GM12878 (cell line): Measurements from ENCODE around the gene STEAP4. TPM values are rescaled to one million over a fixed set of nuclear protein-coding genes. Genes with fewer than 3 reads are reported as not detected.

Experiments used
- ATAC-seq: fragments of 200-7000 bp; cut with Tn5 transposase; 3 replicates; pipeline ENCODE4 v1.9.1; 2020; ENCODE audit warnings: mild to moderate bottlenecking, moderate library complexity
- BruUV-seq: library from RNA; stranded (reverse); fragments of 400-500 nt; replicated peaks from 2 replicates; lab custom pipeline; 2021; lab: Mats Ljungman, UMichigan
- CTCF ChIA-PET: fragments of 300-600 bp; sonication (Branson Sonifier 250); formaldehyde crosslinking; extraction: SDS; loops from one replicate; lab custom pipeline; 2021; ENCODE audit warnings: inconsistent platforms; lab: Yijun Ruan, JAX
- POLR2A ChIA-PET: fragments of 350-600 bp; formaldehyde crosslinking; extraction: SDS; loops from one replicate; lab custom pipeline; 2021; ENCODE audit warnings: inconsistent platforms; lab: Charles Lee
- RAD21 ChIA-PET: fragments of 300-600 bp; sonication (Branson Sonifier 250); formaldehyde crosslinking; loops from one replicate; lab custom pipeline; 2023; ENCODE audit warnings: antibody characterized with exemption; ENCODE audit not compliant: unreplicated experiment; lab: Charles Lee
- SMC1A ChIA-PET: fragments of 300-600 bp; sonication (Branson Sonifier 250); formaldehyde crosslinking; loops from one replicate; lab custom pipeline; 2023; ENCODE audit not compliant: unreplicated experiment, uncharacterized antibody; lab: Charles Lee
- DNase-seq: peaks from one replicate; pipeline ENCODE4 v3.0.0-alpha.2; 2011; ENCODE audit warnings: low read depth, low spot score
- FAIRE-seq: peaks from 3 replicates; lab custom pipeline; 2011; peaks lifted over from hg19 to GRCh38; lab: Jason Lieb, UNC
- H2AFZ ChIP-seq: 2 replicates; pipeline ENCODE4 v1.6.0; 2011; ENCODE audit warnings: low read depth, low read length, control low read depth; ENCODE audit not compliant: control insufficient read depth
- H3K27ac ChIP-seq: 2 replicates; pipeline ENCODE4 v1.5.1; 2011; ENCODE audit warnings: control low read depth; ENCODE audit not compliant: control insufficient read depth, insufficient read depth
- H3K27me3 ChIP-seq, 2 experiments: replicated peaks in 1 of 2; 2 replicates each; pipeline versions ENCODE4 v1.6.0 to v1.6.1; 2011; ENCODE audit warnings: low read length in 1 of 2; ENCODE audit not compliant: control insufficient read depth in 2 of 2, insufficient read depth in 2 of 2
- H3K36me3 ChIP-seq, 2 experiments: 2 replicates each; pipeline ENCODE4 v1.5.1; 2011; ENCODE audit warnings: low read length in 1 of 2; ENCODE audit not compliant: control insufficient read depth in 2 of 2, insufficient read depth in 2 of 2
- H3K4me1 ChIP-seq: 2 replicates; pipeline ENCODE4 v1.6.1; 2011; ENCODE audit warnings: mild to moderate bottlenecking, low read length, moderate library complexity, mixed read lengths; ENCODE audit not compliant: control insufficient read depth, insufficient read depth
- H3K4me2 ChIP-seq: 2 replicates; pipeline ENCODE4 v1.6.0; 2011; ENCODE audit warnings: control low read depth; ENCODE audit not compliant: control insufficient read depth, insufficient read depth
- H3K4me3 ChIP-seq: fragments of 200-600 bp; sonication (generic); 2 replicates; pipeline ENCODE4 v1.5.1; 2016
- H3K79me2 ChIP-seq: 2 replicates; pipeline ENCODE4 v1.6.0; 2011; ENCODE audit warnings: low read length; ENCODE audit not compliant: control insufficient read depth, insufficient read depth
- H3K9ac ChIP-seq: 2 replicates; pipeline ENCODE4 v1.8.0; 2011; ENCODE audit warnings: low read length, control low read depth, mixed read lengths; ENCODE audit not compliant: control insufficient read depth, insufficient read depth
- H3K9me3 ChIP-seq: replicated peaks from 3 replicates; pipeline ENCODE4 v1.5.1; 2011; ENCODE audit warnings: mild to moderate bottlenecking, low read length; ENCODE audit not compliant: control insufficient read depth, insufficient read depth
- H4K20me1 ChIP-seq: 2 replicates; pipeline ENCODE4 v1.6.0; 2011; ENCODE audit not compliant: control insufficient read depth, insufficient read depth
- ATF7 ChIP-seq: fragments of 450-650 bp; IDR thresholded peaks from 2 replicates; pipeline ENCODE4 v1.6.1; 2016; ENCODE audit warnings: low read depth, mild to moderate bottlenecking
- CREM ChIP-seq: IDR thresholded peaks from 2 replicates; pipeline ENCODE4 v1.6.1; 2014; ENCODE audit warnings: antibody characterized with exemption, low read depth
- MYB ChIP-seq: fragments of 150-350 bp; IDR thresholded peaks from 2 replicates; pipeline ENCODE4 v1.6.1; 2014; ENCODE audit warnings: mild to moderate bottlenecking, low read depth, low read length, borderline replicate concordance
- PBX3 ChIP-seq: IDR thresholded peaks from 2 replicates; pipeline ENCODE4 v1.6.1; 2011; ENCODE audit warnings: mild to moderate bottlenecking, low read depth, low read length, moderate library complexity; ENCODE audit not compliant: insufficient replicate concordance
- SMAD5 ChIP-seq: IDR thresholded peaks from 2 replicates; pipeline ENCODE4 v1.6.1; 2016; ENCODE audit warnings: antibody characterized with exemption, low read depth
- TARDBP ChIP-seq: IDR thresholded peaks from 2 replicates; pipeline ENCODE4 v1.6.1; 2016; ENCODE audit warnings: borderline replicate concordance
- ZZZ3 ChIP-seq: IDR thresholded peaks from 2 replicates; pipeline ENCODE4 v1.6.1; 2011; ENCODE audit warnings: low read depth; ENCODE audit not compliant: control insufficient read depth, insufficient read length
- WGBS: methylation state at CpG from one replicate; pipeline ENCODE4 v1.1.6; 2016; ENCODE audit warnings: low lambda C conversion rate; ENCODE audit not compliant: insufficient replicate concordance, insufficient coverage; ENCODE audit errors: missing lambda C conversion rate; 5-methylcytosine and 5-hydroxymethylcytosine counted together
- in situ Hi-C: fragments of 300-500 bp; cut with MboI; formaldehyde crosslinking; loops from 9 replicates; pipeline ENCODE4 v1.14.3; 2018; ENCODE audit warnings: mixed read lengths
- intact Hi-C: fragments of 100-400 bp; cut with micrococcal nuclease; formaldehyde crosslinking; loops from one replicate; pipeline ENCODE4 v1.14.2; 2022; ENCODE audit not compliant: unreplicated experiment
- polyA plus RNA-seq, 11 experiments: library from polyadenylated mRNA; depleted of rRNA in 4 of 11; unstranded in 6 of 11; stranded (reverse) in 5 of 11; fragments of >200 nt; fragmentation: Nextera tagmentation in 4 of 11; fragmentation: Illumina TruSeq in 1 of 11; extraction: Ambion mirVana in 4 of 11; extraction: Trizol in 1 of 11; gene quantifications; 1 replicate in 1 of 11; 2 replicates in 10 of 11; pipeline versions ENCODE4 v1.2.1 to v1.2.3, GENCODE V29; 2011 to 2016; ENCODE audit warnings: inconsistent platforms in 2 of 11, missing spikeins in 2 of 11, low read depth in 1 of 11
- total RNA-seq, 4 experiments: library from RNA; depleted of rRNA in 3 of 4; stranded (reverse); fragments of >200 nt in 3 of 4; fragmentation: Illumina TruSeq in 1 of 4; extraction: Trizol in 1 of 4; gene quantifications; 2 replicates each; pipeline versions ENCODE4 v1.2.1 to v1.2.3, GENCODE V29; 2013 to 2021
- TF ChIP-seq, protein P1 (sequence below): fragments of 450-650 bp; IDR thresholded peaks from 2 replicates; pipeline ENCODE4 v1.6.1; 2017; ENCODE audit warnings: low read depth, mild to moderate bottlenecking, moderate library complexity
- TF ChIP-seq, protein P2 (sequence below): fragments of 450-650 bp; IDR thresholded peaks from 2 replicates; pipeline ENCODE4 v1.6.1; 2016; ENCODE audit warnings: mild to moderate bottlenecking

Gene STEAP4
- total and polyA plus RNA-seq, 10 of the 15 experiments (the other 5 are each of a cell fraction or from before 2014, with no cell fraction given), result 0.13 TPM; not detected in 9

DNA sequence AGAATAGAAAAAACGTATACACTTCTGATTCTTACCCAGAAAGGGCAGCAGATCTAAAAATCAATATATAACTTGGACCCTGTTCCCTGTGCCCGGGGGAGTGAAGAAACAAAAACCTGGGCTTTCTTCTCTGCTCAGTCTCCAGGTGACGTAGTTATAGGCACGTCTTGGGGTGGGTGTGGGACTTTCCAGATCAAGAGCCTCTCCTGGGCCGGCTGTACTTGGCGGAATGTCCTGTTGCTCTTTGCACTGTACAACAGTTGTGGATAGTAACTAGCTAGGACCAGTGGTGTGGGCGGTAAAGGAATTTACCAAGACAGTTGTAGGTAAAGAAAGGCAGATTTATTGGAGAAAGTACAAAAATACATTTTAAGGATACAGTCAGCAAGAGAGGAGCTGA, 40.4 kb upstream of the STEAP4 start:
- Histone ChIP-seq H3K79me2 (no peaks in the 10 kb centered on the region), H3K9ac (no peak overlapping the region), H2AFZ (no peak overlapping the region), H3K9me3 (no peaks in the 10 kb centered on the region), H3K27me3 (no peaks in the 10 kb centered on the region; a peak in 1 of 4 replicates), H3K4me2 (no peak overlapping the region), H3K27ac (no peak overlapping the region), H3K4me1 (no peaks in the 10 kb centered on the region), H4K20me1 (no peaks in the 10 kb centered on the region), H3K36me3 (no peaks in the 10 kb centered on the region), H3K4me3 (no peak overlapping the region)
- TF ChIP-seq CREM, result no peak
- no peak for TF ChIP-seq TARDBP
- TF ChIP-seq, protein P1, sequence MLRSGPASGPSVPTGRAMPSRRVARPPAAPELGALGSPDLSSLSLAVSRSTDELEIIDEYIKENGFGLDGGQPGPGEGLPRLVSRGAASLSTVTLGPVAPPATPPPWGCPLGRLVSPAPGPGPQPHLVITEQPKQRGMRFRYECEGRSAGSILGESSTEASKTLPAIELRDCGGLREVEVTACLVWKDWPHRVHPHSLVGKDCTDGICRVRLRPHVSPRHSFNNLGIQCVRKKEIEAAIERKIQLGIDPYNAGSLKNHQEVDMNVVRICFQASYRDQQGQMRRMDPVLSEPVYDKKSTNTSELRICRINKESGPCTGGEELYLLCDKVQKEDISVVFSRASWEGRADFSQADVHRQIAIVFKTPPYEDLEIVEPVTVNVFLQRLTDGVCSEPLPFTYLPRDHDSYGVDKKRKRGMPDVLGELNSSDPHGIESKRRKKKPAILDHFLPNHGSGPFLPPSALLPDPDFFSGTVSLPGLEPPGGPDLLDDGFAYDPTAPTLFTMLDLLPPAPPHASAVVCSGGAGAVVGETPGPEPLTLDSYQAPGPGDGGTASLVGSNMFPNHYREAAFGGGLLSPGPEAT, result peak; percentile 45; the same call in 1 of the 2 replicates
- no peak for TF ChIP-seq ATF7
- no peak for DNase-seq
- intact Hi-C loops (no loop called here), in situ Hi-C loops (no loop called here)
- BruUV-seq, result no TSS peak
- ChIA-PET CTCF (interaction anchor here (1.1 to 5.0 kb wide), 6 partner anchors 10 to 108 kb away, joined by 3 to 48 read pairs (median 5); no protein-coding TSS in a partner anchor), SMC1A (interaction anchor here (0.6 to 2.3 kb wide), 10 partner anchors 16 to 1265 kb away, joined by 3 to 7 read pairs (median 3); no protein-coding TSS in a partner anchor), RAD21 (interaction anchor here (1.1 to 4.0 kb wide), 4 partner anchors 13 to 103 kb away, joined by 3 to 29 read pairs (median 4); no protein-coding TSS in a partner anchor), POLR2A (no interaction called here)
- FAIRE-seq, result no peak
- 14% methylated on average over 7 of the region's 7 CpGs for WGBS
- peak; percentile 83 for ATAC-seq

GRCh38 chr7:88346357-88346756, 39.7 kb upstream of the STEAP4 start:
- intact Hi-C loops, result no loop called here

More at GRCh38 chr7:88346357-88346756, 39.7 kb upstream of the STEAP4 start:
- Histone ChIP-seq H3K27ac (no peak overlapping the region), H3K4me3 (no peak overlapping the region), H3K9ac (no peak overlapping the region), H3K27me3 (no peaks in the 10 kb centered on the region), H3K4me2 (no peak overlapping the region), H3K79me2 (no peaks in the 10 kb centered on the region), H4K20me1 (no peaks in the 10 kb centered on the region), H3K9me3 (no peaks in the 10 kb centered on the region), H3K36me3 (no peaks in the 10 kb centered on the region), H3K4me1 (no peaks in the 10 kb centered on the region), H2AFZ (no peak overlapping the region)
- ChIA-PET SMC1A (interaction anchor here (0.9 to 2.8 kb wide), 14 partner anchors 12 to 488 kb away, joined by 3 to 23 read pairs (median 5); no protein-coding TSS in a partner anchor), CTCF (interaction anchor here (0.7 to 5.0 kb wide), 8 partner anchors 10 to 109 kb away, joined by 3 to 48 read pairs (median 5); no protein-coding TSS in a partner anchor), RAD21 (interaction anchor here (1.3 to 4.0 kb wide), 5 partner anchors 11 to 128 kb away, joined by 3 to 29 read pairs (median 7); no protein-coding TSS in a partner anchor), POLR2A (no interaction called here)
- in situ Hi-C loops, result no loop called here
- BruUV-seq, result no TSS peak
- no peak for DNase-seq
- WGBS, result 22% methylated on average over 2 of the region's 2 CpGs
- TF ChIP-seq ZZZ3 (no peak), PBX3 (peak; percentile 22), SMAD5 (no peak), MYB (no peak)
- TF ChIP-seq, protein P2, sequence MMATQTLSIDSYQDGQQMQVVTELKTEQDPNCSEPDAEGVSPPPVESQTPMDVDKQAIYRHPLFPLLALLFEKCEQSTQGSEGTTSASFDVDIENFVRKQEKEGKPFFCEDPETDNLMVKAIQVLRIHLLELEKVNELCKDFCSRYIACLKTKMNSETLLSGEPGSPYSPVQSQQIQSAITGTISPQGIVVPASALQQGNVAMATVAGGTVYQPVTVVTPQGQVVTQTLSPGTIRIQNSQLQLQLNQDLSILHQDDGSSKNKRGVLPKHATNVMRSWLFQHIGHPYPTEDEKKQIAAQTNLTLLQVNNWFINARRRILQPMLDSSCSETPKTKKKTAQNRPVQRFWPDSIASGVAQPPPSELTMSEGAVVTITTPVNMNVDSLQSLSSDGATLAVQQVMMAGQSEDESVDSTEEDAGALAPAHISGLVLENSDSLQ, result peak; percentile 63; the same call in 1 of the 2 replicates
- no peak for FAIRE-seq
- peak; percentile 79 for ATAC-seq
